NB4 (cell line): ENCODE measurements around the gene ZNF324.
A peak's percentile ranks its signal among the peaks of the same experiment; 100 is the strongest.

ENCODE experiments used
- DNase-seq: peaks from one replicate; pipeline ENCODE4 v3.0.0; 2010; ENCODE audit warnings: low read depth
- H3K4me3 ChIP-seq: one replicate; pipeline ENCODE4 v1.5.1; 2011; ENCODE audit warnings: mild to moderate bottlenecking, low read depth, low read length, moderate library complexity
- CTCF ChIP-seq: IDR thresholded peaks from one replicate; pipeline ENCODE4 v1.5.1; 2012; ENCODE audit warnings: low read depth, low read length
- MAX ChIP-seq: IDR thresholded peaks from 2 replicates; pipeline ENCODE4 v1.6.1; 2011; ENCODE audit warnings: low read depth, low read length
- MYC ChIP-seq: IDR thresholded peaks from 2 replicates; pipeline ENCODE4 v1.6.1; 2011; ENCODE audit warnings: low read depth, low read length
- POLR2A ChIP-seq: IDR thresholded peaks from 2 replicates; pipeline ENCODE4 v1.6.1; 2011; ENCODE audit warnings: mild to moderate bottlenecking; ENCODE audit not compliant: insufficient read length; ENCODE audit errors: extremely low read depth

Gene ZNF324

DNA sequence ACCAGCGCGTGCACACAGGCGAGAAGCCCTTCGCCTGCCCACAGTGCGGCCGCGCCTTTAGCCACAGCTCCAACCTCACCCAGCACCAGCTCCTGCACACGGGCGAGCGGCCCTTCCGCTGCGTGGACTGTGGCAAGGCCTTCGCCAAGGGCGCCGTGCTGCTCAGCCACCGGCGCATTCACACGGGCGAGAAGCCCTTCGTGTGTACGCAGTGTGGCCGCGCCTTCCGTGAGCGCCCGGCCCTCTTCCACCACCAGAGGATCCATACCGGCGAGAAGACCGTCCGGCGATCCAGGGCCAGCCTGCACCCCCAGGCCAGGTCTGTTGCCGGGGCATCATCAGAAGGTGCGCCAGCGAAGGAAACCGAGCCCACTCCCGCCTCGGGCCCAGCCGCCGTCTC is 4.9 kb downstream of the ZNF324 start:
- H3K4me3 ChIP-seq: no peak overlapping the region
- TF ChIP-seq MAX (no peak), CTCF (no peak)

DNA sequence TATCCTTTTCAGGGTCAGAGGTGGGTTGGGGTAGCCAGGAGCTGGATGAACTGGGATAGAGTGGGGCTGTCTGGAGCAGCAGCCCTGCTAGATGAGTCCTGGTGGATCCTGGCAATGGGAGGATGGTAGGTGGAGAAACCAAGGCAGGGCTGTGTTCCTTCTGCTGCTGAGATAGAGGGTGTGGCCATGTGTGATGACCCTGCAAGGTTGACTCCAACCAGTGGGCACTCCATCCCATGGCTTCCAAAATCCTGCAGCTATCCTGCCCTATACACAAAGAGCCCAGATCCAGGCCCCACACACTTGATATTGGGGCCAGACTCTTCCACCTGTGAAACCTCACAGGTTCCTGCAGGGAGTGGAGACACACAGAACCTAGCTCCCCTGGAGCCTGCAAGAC is 6.9 kb downstream of the ZNF324 start:
- TF ChIP-seq MAX: no peak
- TF ChIP-seq CTCF: no peak
- TF ChIP-seq POLR2A: no peak
- no peak for TF ChIP-seq MYC
- no peak overlapping the region for H3K4me3 ChIP-seq
- no peak for DNase-seq

More for the DNA sequence above, 4.9 kb downstream of the ZNF324 start:
- no peak for DNase-seq

- no peak overlapping the region for H3K4me3 ChIP-seq
- TF ChIP-seq MYC: no peak
- TF ChIP-seq MAX: no peak
- no peak for TF ChIP-seq CTCF
- no peak for TF ChIP-seq POLR2A
- no peak for DNase-seq
Measured at GRCh38 chr19:58474291-58474996, 7.6 kb downstream of the ZNF324 start.

GRCh38 chr19:58474997-58475713 is 8.3 kb downstream of the ZNF324 start:
- peak overlapping the region; percentile 50 for H3K4me3 ChIP-seq
- DNase-seq: no peak

More at GRCh38 chr19:58474997-58475713, 8.3 kb downstream of the ZNF324 start:
- TF ChIP-seq MAX: no peak
- TF ChIP-seq MYC: no peak
- no peak for TF ChIP-seq CTCF
- no peak for TF ChIP-seq POLR2A
